ENCODE data around the gene DNASE1L3.

Gene DNASE1L3

GRCh38 chr3:58189691-58190090, 21.1 kb downstream of the DNASE1L3 start:
- TF ChIP-seq TAF1 (IDR thresholded peaks at IDR 0.05; ENCODE audit: borderline replicate concordance, insufficient read depth, low read length) = no peak
- TF ChIP-seq SIN3A (IDR thresholded peaks at IDR 0.05; ENCODE audit: borderline replicate concordance, insufficient read depth, low read length) = no peak
- TF ChIP-seq REST (IDR thresholded peaks at IDR 0.05; ENCODE audit: insufficient read depth in 1 of 2, low read depth in 2 of 2, low read length in 2 of 2) = no peak
- TF ChIP-seq FOXP2 (optimal IDR thresholded peaks at IDR 0.05; ENCODE audit: borderline replicate concordance, extremely low read depth, extremely low read length, insufficient read depth) = no peak
- no peak for TF ChIP-seq POLR2AphosphoS5 (IDR thresholded peaks at IDR 0.05; ENCODE audit: low read depth, low read length)

GRCh38 chr3:58188921-58189451, 21.8 kb downstream of the DNASE1L3 start:
- TF ChIP-seq POLR2AphosphoS5 (IDR thresholded peaks at IDR 0.05; ENCODE audit: low read depth, low read length) (no peak), REST (IDR thresholded peaks at IDR 0.05; ENCODE audit: insufficient read depth in 1 of 2, low read depth in 2 of 2, low read length in 2 of 2) (no peak), TAF1 (IDR thresholded peaks at IDR 0.05; ENCODE audit: borderline replicate concordance, insufficient read depth, low read length) (no peak), FOXP2 (optimal IDR thresholded peaks at IDR 0.05; ENCODE audit: borderline replicate concordance, extremely low read depth, extremely low read length, insufficient read depth) (no peak), SIN3A (IDR thresholded peaks at IDR 0.05; ENCODE audit: borderline replicate concordance, insufficient read depth, low read length) (no peak)

- TF ChIP-seq SIN3A (IDR thresholded peaks at IDR 0.05; ENCODE audit: borderline replicate concordance, insufficient read depth, low read length) (no peak), POLR2AphosphoS5 (IDR thresholded peaks at IDR 0.05; ENCODE audit: low read depth, low read length) (no peak), REST (IDR thresholded peaks at IDR 0.05; ENCODE audit: insufficient read depth in 1 of 2, low read depth in 2 of 2, low read length in 2 of 2) (no peak), FOXP2 (optimal IDR thresholded peaks at IDR 0.05; ENCODE audit: borderline replicate concordance, extremely low read depth, extremely low read length, insufficient read depth) (no peak), TAF1 (IDR thresholded peaks at IDR 0.05; ENCODE audit: borderline replicate concordance, insufficient read depth, low read length) (no peak)
Observed at GRCh38 chr3:58188173-58188564, 22.6 kb downstream of the DNASE1L3 start.

- no peak for TF ChIP-seq FOXP2 (optimal IDR thresholded peaks at IDR 0.05; ENCODE audit: borderline replicate concordance, extremely low read depth, extremely low read length, insufficient read depth)
- TF ChIP-seq POLR2AphosphoS5 (IDR thresholded peaks at IDR 0.05; ENCODE audit: low read depth, low read length) = no peak
- no peak for TF ChIP-seq TAF1 (IDR thresholded peaks at IDR 0.05; ENCODE audit: borderline replicate concordance, insufficient read depth, low read length)
- no peak for TF ChIP-seq REST (IDR thresholded peaks at IDR 0.05; ENCODE audit: insufficient read depth in 1 of 2, low read depth in 2 of 2, low read length in 2 of 2)
- TF ChIP-seq SIN3A (IDR thresholded peaks at IDR 0.05; ENCODE audit: borderline replicate concordance, insufficient read depth, low read length) = no peak
Observed at GRCh38 chr3:58184982-58185360, 25.8 kb downstream of the DNASE1L3 start.
